GM12865 (cell line): ENCODE results near the gene GALNTL6.

ENCODE experiments used
- DNase-seq: peaks from one replicate; pipeline ENCODE4 v3.0.0; 2010; ENCODE audit warnings: low read depth
- H3K4me3 ChIP-seq: 2 replicates; pipeline ENCODE4 v1.5.1; 2011; ENCODE audit warnings: mild to moderate bottlenecking, low read depth, low read length, control low read depth
- CTCF ChIP-seq: IDR thresholded peaks from 2 replicates; pipeline ENCODE4 v1.5.1; 2011; ENCODE audit warnings: low read length, control low read depth, low read depth, inconsistent platforms; ENCODE audit not compliant: insufficient read depth; ENCODE audit errors: missing control alignments

The GALNTL6 gene

GRCh38 chr4:172546782-172547181, 733.6 kb downstream of the GALNTL6 start:
- TF ChIP-seq CTCF, result no peak
- DNase-seq, result peak; percentile 52
- no peak overlapping the region for H3K4me3 ChIP-seq

- no peak for TF ChIP-seq CTCF
- no peak overlapping the region for H3K4me3 ChIP-seq
- DNase-seq, result no peak
Measured at GRCh38 chr4:172547724-172548123, 734.5 kb downstream of the GALNTL6 start.

GRCh38 chr4:172553216-172553615, 740.0 kb downstream of the GALNTL6 start:
- DNase-seq, result no peak
- H3K4me3 ChIP-seq, result no peak overlapping the region
- no peak for TF ChIP-seq CTCF

GRCh38 chr4:172554588-172554987, 741.4 kb downstream of the GALNTL6 start:
- DNase-seq, result no peak
- TF ChIP-seq CTCF, result no peak
- no peak overlapping the region for H3K4me3 ChIP-seq

- DNase-seq, result no peak
- no peak for TF ChIP-seq CTCF
- no peak overlapping the region for H3K4me3 ChIP-seq
Measured at GRCh38 chr4:172555725-172556124, 742.5 kb downstream of the GALNTL6 start.

- no peak overlapping the region for H3K4me3 ChIP-seq
- TF ChIP-seq CTCF, result no peak
- no peak for DNase-seq
Measured at GRCh38 chr4:172573899-172574298, 760.7 kb downstream of the GALNTL6 start.

- no peak overlapping the region for H3K4me3 ChIP-seq
- TF ChIP-seq CTCF, result no peak
- DNase-seq, result no peak
Measured at GRCh38 chr4:172578712-172579111, 765.5 kb downstream of the GALNTL6 start.
